Activated CD4-positive, alpha-beta T cell treated with anti-CD3 and anti-CD28 coated beads for 48 hours (primary cell): Measurements from ENCODE around the gene PTMA.
"Not testable (repeated sequence)": the region's sequence is repeated elsewhere in the genome, so short reads cannot be mapped to it uniquely, and the experiment has no call there.

Source experiments
- DNase-seq: peaks from one replicate; pipeline ENCODE4 v3.0.0-alpha.2; 2020

Gene PTMA

DNA sequence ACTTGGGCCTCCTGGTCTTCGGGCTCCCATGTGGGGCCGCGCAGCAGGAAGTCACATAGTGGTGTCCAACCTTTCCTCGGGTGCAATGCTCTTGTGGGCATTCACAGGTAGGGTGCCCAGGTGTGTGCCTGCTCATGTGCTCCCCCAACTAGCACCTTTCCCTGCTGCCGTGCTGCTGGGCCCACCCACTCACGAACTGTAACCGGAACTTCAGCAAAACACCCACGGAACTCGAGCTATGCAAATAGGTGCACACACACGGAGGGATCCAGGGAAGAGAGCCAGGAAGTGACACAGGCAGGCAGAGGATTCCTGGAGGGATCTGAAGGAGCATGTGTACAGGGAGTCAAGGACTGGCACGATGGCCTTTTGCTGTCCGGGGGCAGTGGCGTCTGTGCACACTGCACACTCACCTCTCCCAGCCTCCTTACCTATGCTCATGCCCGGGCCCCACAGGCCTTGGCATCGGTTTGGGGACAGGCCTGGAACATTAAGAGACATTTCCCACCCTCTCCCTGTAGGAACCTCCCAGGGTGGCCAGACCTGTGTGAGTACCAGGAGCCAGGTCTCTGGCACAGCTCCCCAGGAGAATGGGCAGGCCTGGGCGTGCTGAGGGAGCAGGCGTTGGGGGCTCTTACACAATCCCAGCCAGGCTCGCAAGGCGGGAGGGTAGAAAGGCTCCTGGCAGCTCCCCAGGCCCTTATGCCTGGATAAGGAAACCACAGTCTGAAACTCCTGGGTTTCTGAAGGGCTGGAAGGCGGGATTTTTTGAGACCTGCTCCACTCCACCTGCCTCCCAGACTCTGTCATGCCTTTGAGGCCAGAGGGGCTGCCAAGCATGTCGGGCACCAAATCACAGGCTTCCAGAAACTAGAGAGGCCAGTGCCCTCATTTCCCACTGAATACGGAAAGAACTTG is 6.6 kb upstream of the PTMA start:
- no peak for DNase-seq

DNA sequence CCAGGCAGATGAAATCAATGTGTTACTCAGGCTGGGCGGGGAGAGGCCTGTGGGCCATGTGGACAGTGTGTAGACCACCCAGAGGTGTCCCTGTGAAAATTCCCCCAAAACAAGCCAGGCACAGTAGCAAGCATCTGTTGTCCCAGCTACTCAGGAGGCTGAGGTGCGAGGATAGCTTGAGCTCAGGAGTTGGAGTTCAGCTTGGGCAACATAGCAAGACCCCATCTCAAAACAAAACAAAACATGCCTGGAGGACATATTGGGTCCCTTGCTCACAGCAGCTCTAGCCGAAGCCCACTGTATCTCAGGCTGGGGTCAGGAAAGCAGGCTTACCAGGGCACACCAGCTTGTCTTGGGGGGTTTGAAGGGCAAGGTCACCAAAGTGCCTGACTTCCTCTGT is 4.3 kb upstream of the PTMA start:
- DNase-seq = no peak

DNA sequence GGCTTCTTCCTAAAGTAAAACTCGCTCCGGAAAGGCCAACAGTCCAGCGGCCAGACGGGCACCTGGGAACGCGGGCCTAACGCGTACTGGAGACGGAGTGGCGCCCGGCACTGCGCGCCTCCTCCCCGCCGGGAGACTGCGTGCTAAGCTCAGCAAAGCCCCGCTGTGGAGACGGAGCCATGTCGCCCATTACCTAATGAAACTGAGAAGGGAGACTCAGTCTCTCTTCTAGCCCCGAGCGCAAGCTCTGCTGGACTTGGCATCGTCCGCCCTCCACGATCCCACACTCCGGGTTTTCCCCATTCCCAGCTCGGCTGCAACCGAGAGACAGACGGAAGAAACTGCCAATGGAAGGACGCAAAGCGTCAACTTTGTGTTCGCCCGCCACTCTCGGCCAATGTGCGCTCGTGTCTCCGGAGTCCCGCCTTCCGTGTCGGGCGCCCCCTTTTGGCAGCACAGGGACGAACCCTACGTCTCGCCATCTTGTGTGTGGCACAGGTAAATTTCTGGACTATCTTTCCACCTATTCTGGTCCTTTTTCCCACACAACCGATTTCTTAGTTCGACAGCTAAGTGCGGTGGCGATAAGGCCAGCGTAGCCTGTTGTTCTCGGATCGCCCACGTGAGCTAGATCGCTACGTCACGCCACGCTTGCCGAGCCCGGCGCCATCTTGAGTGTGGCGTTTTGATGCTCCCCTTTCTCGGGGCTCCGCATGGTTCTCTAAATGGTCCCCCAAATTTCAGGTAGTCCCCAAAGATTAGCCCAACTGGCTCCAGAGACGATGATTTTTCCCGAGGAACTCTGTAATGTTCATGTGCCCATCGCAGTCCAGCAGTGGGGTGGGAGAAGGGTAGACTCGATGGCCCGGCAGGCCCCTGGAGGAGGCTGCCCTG is 1.3 kb upstream of the PTMA start:
- peak; percentile 98 for DNase-seq

DNA sequence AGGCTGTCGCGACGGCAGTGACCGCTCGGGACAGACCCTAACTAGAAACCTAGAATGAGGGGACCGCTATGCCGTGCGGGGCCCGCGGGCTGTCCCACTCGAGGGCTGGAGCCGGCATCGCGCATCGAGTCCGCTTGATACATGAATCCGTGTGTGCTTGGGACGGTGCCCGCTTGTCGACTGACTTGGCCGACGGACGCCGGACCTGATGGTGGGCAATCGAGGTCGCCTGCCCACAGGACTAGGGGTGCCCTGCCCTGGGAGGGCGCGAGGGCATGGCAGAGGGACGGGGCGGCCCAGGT is 749 bp upstream of the PTMA start:
- DNase-seq = peak; percentile 66

DNA sequence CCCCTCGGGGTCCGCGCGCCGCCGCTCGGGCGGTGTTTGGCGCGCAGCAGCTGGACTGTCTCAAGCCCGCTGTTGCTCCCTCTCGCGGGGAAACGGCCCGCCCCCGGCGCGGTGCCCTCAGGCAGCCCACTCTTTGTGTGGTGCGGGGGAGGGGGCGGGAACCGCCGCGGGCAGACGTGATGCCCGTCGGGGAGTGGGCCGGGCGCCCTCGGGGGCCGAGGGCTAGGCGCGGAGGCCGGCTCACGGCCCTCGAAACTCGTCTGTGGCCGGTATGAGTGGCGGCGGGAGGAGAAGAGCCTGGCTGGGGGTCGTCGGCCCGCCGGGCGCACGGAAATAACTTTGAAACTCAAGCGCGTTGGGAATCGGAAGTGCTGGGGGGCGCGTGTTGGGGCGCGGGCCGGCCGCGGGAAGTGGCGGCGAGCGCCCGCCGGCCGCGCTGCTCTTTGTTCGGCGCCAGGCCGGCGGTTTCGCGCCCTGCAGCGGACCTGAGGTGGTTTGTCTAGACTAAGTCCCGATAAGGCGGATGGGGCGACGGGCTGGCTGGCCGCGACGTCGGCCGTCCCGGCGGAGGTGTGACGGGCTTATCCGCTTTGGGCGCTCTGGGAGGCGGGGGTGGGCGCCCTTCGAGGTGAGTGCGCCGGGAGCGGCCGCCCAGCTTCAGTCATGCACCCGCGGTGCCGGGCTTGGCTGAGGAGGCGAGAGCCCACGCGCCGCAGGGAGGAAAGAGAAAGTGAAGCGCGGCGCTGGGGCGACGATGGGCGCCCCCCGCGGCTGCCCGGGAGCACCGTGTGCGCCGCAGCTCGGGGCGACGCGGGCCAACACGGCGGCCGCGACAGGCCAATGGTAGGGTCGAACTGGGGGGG is 679 bp downstream of the PTMA start:
- DNase-seq = peak; percentile 65

DNA sequence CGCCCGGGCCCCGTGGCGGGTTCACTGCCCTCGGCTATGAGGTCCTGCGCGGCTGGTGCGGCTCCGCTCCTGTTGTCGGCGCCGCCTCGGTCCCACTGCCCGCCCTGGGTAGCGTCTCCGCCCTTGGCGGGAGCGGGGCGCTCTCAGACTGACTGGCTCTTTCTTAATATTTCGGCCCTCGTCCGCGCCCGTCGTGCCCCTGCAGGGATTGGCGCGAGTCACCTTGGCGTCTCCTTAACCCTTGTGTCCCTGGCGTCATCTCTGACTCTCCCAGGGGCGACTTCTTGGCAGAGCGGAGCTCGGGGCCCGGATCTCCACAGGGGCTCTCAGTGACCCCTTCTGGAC is 1.3 kb downstream of the PTMA start:
- peak; percentile 54 for DNase-seq

DNA sequence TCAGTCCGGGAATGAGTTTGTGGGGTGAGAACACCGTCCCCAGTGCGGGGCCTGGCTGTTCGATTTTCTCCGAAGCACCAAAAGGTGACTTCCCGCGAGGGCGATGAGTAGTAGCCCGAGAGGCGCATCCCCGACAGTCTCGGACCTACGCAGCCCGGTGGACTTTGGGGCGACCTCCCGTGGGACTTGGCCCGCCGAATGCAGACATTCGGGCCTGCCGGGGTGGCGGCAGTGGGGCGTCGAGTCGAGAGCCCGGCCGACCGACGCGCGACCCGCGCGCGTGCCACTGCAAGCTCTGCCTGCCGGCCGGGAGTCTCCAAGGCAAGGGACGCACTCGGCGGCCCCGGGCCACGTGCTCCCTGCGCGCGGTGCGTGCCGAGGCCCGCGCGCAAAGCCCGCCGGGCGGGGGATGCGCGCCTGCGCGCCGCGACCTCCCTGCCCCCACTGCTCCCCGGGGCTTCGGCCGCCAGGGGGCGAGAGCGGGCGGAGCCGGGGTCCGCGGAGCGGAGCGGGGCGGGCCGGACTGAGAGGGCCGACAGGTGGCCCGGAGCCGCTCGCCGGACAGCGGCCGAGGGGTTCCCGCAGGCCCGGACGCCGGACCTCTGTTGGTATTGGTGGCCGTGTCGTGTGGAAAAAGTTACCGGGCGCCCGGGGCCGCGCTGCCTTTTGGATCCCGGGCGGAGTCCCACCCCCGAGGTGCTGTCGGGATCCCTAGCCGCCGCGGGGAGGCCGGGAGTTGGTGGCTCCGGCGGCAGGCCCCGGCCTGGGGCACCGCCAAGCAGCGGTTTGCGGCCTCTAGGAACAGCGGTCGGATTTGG is 1.9 kb downstream of the PTMA start:
- peak; percentile 88 for DNase-seq

DNA sequence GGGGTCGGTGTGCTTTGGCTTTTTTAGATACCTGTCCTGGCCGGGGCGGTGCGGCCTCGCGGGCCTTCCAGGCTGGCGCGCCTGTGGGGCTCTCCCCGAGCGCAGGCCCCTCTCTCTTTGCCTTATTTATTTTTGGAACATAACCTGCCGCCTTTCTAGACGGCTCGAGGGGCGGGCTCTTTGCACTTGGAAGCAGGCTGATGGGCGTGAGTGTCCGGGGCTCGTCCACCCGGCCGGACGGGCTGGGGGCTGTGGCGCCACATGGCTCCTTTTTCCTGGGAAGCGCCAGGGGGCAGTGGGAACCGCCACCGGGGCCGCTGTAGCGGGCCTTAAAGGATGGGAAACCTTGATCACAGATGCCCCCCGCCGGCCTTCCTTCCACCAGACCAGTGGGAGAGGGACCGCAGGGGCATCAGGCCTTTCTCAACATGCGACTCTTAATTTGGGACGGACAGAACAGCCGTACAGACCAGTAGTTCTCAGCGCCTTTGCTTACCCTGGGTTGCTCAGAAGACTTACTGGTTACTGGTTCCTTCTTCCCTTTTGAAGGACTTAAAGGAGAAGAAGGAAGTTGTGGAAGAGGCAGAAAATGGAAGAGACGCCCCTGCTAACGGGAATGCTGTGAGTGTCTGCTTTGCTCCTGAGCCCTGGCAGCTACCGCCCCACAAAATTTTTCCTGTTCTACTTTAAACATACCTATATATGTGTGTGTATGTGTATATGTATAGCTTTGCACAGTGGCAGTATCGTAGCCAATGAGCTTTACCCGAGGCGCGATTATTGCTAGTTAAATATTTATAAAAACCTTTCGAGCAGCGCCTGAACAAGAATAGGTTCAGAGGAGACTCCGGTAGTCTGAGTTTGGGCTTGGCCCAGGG is 2.7 kb downstream of the PTMA start:
- peak; percentile 37 for DNase-seq

DNA sequence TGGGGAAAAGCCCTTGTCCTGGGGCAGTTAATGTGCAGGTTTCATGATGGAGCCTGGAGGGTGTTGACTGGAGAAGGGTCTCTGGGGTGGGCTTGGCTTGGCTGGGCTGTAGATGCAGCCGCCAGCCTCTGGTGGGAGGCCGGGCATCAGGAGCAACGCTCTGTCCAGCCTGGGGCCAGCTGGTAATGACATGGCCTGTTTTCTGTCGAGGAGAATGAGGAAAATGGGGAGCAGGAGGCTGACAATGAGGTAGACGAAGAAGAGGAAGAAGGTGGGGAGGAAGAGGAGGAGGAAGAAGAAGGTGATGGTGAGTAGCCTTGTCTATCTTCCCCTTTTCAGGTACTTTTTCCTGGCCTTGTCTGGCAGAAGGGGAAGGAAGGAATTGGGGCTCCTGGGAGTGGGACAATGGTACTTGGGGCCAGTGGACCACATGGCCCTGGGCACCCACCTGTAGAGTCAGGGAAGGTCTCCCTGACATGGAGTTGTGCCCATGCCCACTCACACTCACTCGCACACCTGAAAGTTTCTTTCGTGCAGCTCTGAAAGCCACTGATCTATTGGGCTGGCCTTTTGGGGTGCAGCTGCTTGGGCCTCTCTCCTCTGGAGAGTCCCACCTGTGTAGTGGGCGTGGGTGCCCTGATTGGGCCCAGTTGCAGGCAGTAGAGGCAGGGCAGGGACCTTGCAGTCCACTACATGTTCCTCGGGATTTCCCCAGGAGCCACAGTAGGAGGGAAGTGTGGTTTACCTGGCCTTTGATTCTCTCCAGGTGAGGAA is 3.5 kb downstream of the PTMA start:
- peak; percentile 33 for DNase-seq

DNA sequence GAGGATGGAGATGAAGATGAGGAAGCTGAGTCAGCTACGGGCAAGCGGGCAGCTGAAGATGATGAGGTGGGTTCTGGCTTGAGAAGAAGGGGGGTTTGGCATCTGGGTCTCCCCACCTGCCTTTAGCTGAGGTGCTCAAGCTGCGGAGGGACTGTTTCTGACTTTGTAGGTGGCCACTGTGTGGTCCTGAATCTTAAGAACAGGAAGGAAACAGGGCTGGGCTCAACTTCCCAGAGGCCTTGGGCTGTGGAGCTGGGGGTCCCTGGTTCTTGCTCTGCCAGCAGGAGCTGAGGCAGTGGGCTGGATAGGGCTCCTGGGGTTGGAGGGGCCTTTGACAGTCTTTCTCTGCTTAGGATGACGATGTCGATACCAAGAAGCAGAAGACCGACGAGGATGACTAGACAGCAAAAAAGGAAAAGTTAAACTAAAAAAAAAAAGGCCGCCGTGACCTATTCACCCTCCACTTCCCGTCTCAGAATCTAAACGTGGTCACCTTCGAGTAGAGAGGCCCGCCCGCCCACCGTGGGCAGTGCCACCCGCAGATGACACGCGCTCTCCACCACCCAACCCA is 4.2 kb downstream of the PTMA start:
- peak; percentile 67 for DNase-seq

DNA sequence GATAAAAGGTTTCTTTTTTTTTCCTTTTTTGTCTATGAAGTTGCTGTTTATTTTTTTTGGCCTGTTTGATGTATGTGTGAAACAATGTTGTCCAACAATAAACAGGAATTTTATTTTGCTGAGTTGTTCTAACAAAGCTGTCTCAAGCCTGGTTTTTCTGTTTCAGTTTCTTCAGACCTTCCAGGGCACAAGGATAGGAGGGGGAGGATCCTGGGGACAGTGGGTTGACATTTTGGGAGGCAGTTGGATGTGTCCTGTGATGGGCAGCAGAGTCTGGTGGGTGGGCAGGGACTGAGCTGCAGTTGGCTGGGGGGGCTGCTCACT is 5.0 kb downstream of the PTMA start:
- DNase-seq = not testable (repeated sequence)

DNA sequence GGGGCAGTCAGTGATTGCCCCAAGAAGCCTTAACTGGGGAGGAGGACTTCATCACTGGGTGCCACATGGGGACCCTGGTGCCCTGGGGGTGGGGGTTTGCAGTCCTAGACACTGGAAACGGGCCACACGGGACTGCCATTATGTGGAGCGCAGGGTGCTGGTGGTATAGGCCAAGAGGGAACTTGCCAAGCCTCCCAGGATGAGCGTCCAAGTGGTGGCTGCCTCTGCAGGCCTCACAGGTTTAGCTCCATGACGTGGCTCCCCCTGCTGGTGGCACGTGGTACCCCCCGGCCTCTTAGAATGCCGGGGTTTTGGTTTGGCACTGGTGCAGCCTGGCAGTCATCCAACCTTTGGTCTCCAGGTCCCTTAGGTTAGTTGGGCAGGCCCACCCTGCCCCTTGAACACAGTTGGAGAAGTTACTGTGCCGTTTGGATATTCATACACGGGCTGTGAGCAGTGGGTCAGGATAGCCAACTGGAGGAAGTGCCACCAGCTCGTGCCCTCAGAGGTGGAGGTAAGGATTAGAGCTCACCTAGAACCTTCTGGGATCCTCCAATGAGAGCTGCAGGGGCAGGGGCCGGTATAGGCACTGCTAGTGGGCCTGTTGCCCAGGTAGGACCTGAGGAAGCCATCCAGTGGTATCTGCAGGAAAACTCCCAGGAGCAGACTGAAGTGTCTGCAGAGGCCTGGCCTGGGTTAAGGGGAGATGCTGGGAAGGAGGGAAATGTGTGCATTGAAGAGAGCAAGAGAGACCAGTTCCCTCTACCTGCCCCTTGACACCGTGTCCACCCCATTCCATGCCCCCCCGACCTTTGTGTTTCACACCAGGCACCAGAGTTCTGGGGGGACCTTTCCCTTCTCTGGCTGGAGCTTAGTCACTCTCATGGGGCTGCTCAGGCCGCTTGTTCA is 5.7 kb downstream of the PTMA start:
- DNase-seq = peak; percentile 95

DNA sequence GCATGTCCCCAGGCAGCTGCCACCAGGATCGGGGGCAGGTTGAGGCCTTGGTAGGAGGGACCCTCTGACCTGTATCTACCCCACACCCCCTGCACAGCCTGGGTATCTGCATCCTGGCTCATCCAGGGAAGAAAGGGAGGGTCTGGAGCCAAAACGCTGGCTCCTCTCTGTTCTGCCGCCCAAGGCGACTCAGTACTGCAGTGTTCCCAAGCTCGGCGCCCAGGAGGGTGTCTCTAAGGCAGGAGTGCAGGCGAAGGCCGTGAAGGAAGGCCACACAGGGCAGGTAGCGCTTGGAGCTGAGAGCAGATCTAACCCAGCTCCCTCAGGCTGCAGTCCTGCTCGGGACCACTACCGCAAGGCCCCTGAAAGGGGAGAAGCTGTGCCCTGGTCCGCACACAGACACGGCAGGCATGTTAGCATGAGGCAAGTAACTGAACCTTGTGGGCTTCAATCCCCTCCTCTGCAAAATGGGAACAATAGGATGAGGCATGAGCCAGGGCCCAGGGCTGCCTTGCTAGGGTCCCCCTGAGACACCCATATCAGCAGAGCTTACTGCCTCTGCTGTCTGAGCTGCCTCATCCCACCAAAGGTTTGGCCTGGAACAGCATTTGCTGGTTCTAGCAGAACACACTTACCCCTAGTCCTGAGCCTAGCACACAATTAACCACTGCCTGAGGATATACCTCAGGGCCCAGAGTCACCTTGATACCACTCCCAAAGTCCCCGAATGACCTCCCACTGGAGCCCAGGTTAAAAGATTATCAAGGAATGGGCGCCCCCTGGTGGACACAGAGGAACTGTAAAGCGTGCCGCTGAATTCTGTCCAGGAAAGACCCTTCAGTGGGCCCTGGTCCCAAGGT is 6.5 kb downstream of the PTMA start:
- peak; percentile 89 for DNase-seq

DNA sequence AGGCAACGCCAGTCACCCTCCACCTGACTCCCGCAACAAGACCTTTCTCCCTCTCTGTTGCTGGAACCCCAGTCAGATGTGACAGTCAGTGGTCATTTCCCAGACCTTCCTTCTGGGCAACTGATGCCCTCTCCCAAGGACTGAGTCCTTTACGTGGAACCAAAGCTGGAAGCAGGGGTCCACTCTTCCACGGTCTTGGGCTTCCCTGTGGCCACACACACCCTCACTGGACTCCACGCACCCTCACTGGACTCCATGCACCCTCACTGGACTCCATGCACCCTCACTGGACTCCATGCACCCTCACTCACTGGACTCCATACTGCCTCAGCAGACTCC is 7.1 kb downstream of the PTMA start:
- no peak for DNase-seq

DNA sequence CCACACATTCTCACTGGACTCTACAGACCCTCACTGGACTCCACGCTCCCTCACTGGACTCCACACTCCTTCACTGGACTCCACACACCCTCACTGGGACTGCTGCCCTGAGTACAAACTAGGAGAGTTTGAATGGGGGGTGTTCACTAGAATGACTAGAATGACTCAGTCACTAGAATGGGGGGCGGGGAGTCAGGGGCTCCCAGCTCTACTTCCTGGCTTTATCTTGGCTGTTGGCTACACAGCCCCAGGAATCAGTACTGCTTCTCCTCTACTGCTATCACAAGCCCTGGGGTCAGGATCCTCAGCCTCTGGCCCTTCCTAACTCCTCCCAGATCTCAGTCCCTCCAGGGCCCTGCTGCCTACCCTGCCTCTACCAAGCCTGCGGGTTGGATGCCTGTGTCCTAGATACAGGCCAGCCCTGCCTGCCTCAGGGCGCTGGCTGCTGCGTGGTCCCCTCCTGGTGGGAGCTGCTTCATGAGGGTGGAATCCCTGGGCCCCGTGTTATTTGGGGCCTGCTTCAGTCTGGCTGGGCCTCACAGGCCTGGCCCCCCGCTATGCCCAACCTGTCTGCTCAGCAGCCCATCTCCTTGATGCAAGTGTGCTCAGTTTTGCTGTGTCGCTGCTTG is 7.8 kb downstream of the PTMA start:
- DNase-seq = no peak

DNA sequence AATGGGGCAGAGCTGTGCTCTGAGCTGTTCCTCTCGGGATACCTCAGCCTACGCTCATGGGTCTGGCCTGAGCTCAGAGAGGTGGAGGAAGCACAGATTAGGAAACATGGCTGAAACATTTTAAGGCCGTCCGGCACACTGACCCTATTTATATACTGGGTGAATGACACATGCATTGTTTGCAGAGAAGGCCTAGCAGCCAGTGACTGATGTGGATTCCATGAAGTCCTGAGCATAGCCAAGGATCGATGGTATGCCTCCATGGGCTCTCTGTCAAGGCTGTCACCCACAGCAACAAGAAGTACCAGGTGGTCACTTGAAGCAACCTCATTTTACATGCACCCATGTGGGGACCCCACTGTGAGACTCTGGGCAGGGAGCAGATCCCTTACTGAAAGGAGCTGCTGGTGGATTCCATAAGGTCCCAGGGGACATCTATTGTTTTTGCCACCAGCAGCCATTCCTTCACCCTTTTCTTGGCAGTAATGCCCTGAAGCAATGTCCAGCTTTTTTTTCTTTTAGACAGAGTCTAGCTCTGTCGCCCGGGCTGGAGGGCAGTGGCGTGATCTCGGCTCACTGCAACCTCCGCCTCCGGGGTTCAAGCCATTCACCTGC is 8.4 kb downstream of the PTMA start:
- DNase-seq = no peak
